Panc1 (cell line): ENCODE data around the gene DLGAP1.

ENCODE experiments used
- POLR2AphosphoS5 ChIP-seq: IDR thresholded peaks from 2 replicates; pipeline ENCODE4 v1.6.1; 2012; ENCODE audit warnings: mild to moderate bottlenecking, low read depth, low read length, moderate library complexity
- SIN3A ChIP-seq: IDR thresholded peaks from 2 replicates; pipeline ENCODE4 v1.6.1; 2012; ENCODE audit warnings: low read depth, mild to moderate bottlenecking, low read length, moderate library complexity, borderline replicate concordance; ENCODE audit not compliant: insufficient read depth
- TCF7L2 ChIP-seq: IDR thresholded peaks from 2 replicates; pipeline ENCODE4 v1.6.1; 2011; ENCODE audit warnings: mild to moderate bottlenecking, low read depth, low read length, inconsistent platforms
- TF ChIP-seq, protein P1 (sequence below): fragments of 450-650 bp; IDR thresholded peaks from 2 replicates; pipeline ENCODE4 v1.5.1; 2017; ENCODE audit warnings: mild to moderate bottlenecking
- TF ChIP-seq, protein P2 (sequence below), 2 experiments: IDR thresholded peaks; 2 replicates each; pipeline ENCODE4 v1.6.1; 2011 to 2012; ENCODE audit warnings: low read depth in 2 of 2, control low read depth in 1 of 2, low read length in 1 of 2, mild to moderate bottlenecking in 1 of 2, moderate library complexity in 1 of 2; ENCODE audit not compliant: insufficient read depth in 1 of 2

DNA sequence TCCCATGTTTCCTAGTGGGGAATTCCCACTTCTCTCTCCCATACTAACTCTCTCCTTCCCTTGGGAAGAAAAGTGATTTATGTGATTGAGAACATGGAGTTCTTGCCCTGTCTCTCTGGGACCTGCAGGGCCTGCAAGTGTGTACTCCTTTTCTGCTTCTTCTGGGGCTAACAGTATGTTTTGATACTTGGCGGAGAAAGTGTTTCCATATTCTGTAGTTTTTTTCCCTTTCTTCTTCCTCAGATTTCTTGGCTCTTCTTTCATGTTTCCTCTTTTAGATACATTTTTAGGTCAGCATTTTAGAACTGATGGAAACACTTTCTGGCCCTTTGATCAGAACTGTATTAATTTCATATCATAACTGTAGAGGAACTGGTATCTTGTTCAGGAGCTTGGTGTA, 352.2 kb downstream of the DLGAP1 start:
- TF ChIP-seq, protein P1, sequence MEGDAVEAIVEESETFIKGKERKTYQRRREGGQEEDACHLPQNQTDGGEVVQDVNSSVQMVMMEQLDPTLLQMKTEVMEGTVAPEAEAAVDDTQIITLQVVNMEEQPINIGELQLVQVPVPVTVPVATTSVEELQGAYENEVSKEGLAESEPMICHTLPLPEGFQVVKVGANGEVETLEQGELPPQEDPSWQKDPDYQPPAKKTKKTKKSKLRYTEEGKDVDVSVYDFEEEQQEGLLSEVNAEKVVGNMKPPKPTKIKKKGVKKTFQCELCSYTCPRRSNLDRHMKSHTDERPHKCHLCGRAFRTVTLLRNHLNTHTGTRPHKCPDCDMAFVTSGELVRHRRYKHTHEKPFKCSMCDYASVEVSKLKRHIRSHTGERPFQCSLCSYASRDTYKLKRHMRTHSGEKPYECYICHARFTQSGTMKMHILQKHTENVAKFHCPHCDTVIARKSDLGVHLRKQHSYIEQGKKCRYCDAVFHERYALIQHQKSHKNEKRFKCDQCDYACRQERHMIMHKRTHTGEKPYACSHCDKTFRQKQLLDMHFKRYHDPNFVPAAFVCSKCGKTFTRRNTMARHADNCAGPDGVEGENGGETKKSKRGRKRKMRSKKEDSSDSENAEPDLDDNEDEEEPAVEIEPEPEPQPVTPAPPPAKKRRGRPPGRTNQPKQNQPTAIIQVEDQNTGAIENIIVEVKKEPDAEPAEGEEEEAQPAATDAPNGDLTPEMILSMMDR, result no peak
- TF ChIP-seq, protein P2, sequence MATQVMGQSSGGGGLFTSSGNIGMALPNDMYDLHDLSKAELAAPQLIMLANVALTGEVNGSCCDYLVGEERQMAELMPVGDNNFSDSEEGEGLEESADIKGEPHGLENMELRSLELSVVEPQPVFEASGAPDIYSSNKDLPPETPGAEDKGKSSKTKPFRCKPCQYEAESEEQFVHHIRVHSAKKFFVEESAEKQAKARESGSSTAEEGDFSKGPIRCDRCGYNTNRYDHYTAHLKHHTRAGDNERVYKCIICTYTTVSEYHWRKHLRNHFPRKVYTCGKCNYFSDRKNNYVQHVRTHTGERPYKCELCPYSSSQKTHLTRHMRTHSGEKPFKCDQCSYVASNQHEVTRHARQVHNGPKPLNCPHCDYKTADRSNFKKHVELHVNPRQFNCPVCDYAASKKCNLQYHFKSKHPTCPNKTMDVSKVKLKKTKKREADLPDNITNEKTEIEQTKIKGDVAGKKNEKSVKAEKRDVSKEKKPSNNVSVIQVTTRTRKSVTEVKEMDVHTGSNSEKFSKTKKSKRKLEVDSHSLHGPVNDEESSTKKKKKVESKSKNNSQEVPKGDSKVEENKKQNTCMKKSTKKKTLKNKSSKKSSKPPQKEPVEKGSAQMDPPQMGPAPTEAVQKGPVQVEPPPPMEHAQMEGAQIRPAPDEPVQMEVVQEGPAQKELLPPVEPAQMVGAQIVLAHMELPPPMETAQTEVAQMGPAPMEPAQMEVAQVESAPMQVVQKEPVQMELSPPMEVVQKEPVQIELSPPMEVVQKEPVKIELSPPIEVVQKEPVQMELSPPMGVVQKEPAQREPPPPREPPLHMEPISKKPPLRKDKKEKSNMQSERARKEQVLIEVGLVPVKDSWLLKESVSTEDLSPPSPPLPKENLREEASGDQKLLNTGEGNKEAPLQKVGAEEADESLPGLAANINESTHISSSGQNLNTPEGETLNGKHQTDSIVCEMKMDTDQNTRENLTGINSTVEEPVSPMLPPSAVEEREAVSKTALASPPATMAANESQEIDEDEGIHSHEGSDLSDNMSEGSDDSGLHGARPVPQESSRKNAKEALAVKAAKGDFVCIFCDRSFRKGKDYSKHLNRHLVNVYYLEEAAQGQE (IDR thresholded peaks at IDR 0.05; ENCODE audit: insufficient read depth in 1 of 2, low read depth in 2 of 2, low read length in 1 of 2), result no peak
- no peak for TF ChIP-seq POLR2AphosphoS5
- no peak for TF ChIP-seq SIN3A
- TF ChIP-seq TCF7L2, result no peak
